ENCODE data around the gene BCKDHA. TPM values are rescaled to one million over a fixed set of nuclear protein-coding genes. Genes with fewer than 3 reads are reported as not detected.

BCKDHA gene
- total and polyA plus RNA-seq, 2 donors (not counting 3 experiments of a cell fraction or from before 2014, with no cell fraction given) = 16.5 to 50.4 TPM

DNA sequence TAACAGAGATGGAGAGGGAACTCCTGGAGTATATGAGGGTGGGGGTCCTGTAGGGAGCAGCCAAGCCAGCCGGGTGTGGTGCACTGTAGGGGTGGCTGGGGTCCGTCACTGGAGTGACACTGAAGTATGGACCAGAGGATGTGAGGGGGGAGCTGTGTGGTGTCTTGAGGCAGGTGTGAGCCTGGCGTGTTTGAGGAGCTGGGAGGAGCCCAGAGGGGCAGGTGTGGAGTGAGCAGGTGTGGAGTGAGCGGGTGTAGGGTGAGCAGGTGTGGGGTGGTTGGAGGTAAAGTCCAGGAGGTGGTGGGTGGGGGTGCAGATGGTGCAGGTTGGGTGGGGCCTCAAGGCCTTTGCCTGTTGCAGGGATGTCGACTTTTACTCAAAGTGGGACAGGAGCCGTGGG is 23.7 kb downstream of the BCKDHA start:
- Histone ChIP-seq H3K9me3 (replicated peaks; ENCODE audit: control insufficient read depth, insufficient read depth, low read length) (no peaks in the 10 kb centered on the region), H3K36me3 (ENCODE audit: control insufficient read depth in 2 of 2, extremely low read depth in 1 of 2, insufficient read depth in 2 of 2, low read length in 2 of 2) (peaks cover 0 to 41% of the 10 kb centered on the region in 2 experiments), H3K27me3 (ENCODE audit: control insufficient read depth in 2 of 2, insufficient read depth in 2 of 2, low read length in 2 of 2) (no peaks in the 10 kb centered on the region), H4K20me1 (replicated peaks; ENCODE audit: control insufficient read depth, extremely low read depth, insufficient read depth, low read length) (no peaks in the 10 kb centered on the region), H3K79me2 (ENCODE audit: control insufficient read depth, insufficient read depth, low read length) (peaks cover 5% of the 10 kb centered on the region), H3K9me1 (replicated peaks; ENCODE audit: control insufficient read depth, extremely low read depth, insufficient read depth, low read length) (no peaks in the 10 kb centered on the region), H3K4me3 (replicated peaks in 1 of 3; ENCODE audit: insufficient read depth in 1 of 3, low read depth in 1 of 3, low read length in 3 of 3) (no peak overlapping the region), H2AFZ (ENCODE audit: low read depth, low read length) (no peak overlapping the region), H3K9ac (replicated peaks; ENCODE audit: extremely low read depth, insufficient read depth, low read length) (no peak overlapping the region), H3K4me2 (ENCODE audit: insufficient read depth, low read length) (no peak overlapping the region), H3K27ac (ENCODE audit: insufficient read depth, low read depth, low read length) (no peak overlapping the region), H3K4me1 (ENCODE audit: control insufficient read depth, extremely low read depth, insufficient read depth, low read length) (peaks cover 1% of the 10 kb centered on the region)
- TF ChIP-seq FOS (IDR thresholded peaks at IDR 0.05; ENCODE audit: borderline replicate concordance, insufficient read depth, low read length) = no peak
- TF ChIP-seq EZH2 (IDR thresholded peaks at IDR 0.05; ENCODE audit: borderline replicate concordance, low read depth, low read length, severe bottlenecking) = no peak
- TF ChIP-seq MYC (IDR thresholded peaks at IDR 0.05; ENCODE audit: low read depth, low read length) = no peak
- TF ChIP-seq, protein P1, sequence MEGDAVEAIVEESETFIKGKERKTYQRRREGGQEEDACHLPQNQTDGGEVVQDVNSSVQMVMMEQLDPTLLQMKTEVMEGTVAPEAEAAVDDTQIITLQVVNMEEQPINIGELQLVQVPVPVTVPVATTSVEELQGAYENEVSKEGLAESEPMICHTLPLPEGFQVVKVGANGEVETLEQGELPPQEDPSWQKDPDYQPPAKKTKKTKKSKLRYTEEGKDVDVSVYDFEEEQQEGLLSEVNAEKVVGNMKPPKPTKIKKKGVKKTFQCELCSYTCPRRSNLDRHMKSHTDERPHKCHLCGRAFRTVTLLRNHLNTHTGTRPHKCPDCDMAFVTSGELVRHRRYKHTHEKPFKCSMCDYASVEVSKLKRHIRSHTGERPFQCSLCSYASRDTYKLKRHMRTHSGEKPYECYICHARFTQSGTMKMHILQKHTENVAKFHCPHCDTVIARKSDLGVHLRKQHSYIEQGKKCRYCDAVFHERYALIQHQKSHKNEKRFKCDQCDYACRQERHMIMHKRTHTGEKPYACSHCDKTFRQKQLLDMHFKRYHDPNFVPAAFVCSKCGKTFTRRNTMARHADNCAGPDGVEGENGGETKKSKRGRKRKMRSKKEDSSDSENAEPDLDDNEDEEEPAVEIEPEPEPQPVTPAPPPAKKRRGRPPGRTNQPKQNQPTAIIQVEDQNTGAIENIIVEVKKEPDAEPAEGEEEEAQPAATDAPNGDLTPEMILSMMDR (IDR thresholded peaks at IDR 0.05; ENCODE audit: extremely low read depth in 1 of 2, insufficient read depth in 1 of 2, low read depth in 1 of 2, low read length in 2 of 2) = no peak
- TF ChIP-seq, protein P2, sequence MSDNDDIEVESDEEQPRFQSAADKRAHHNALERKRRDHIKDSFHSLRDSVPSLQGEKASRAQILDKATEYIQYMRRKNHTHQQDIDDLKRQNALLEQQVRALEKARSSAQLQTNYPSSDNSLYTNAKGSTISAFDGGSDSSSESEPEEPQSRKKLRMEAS (IDR thresholded peaks at IDR 0.05; ENCODE audit: insufficient read depth, insufficient read length) = no peak
- no peak for TF ChIP-seq POLR2AphosphoS5 (IDR thresholded peaks at IDR 0.05; ENCODE audit: insufficient read depth, low read depth, low read length)
- no peak for TF ChIP-seq JUN (IDR thresholded peaks at IDR 0.05; ENCODE audit: borderline replicate concordance, insufficient read depth, insufficient read length, low read depth)
- TF ChIP-seq POLR2A (IDR thresholded peaks at IDR 0.05; ENCODE audit: low read depth, low read length) = no peak
- no peak for TF ChIP-seq GATA2 (IDR thresholded peaks at IDR 0.05; ENCODE audit: insufficient read depth, insufficient read length, low read depth, low read length)
- DNase-seq (ENCODE audit: low read depth, low spot score) (no peak), FAIRE-seq (no peak)
- POLR2A ChIA-PET = no interaction called here
- dilution Hi-C loops (cut with MboI; ENCODE audit: extremely low pct_ligation_motif_present, low sequenced_read_pairs) = no loop called here
- CTCF ChIA-PET = no interaction called here
- no TSS peak for BruUV-seq (replicated peaks)
- intact Hi-C loops (cut with micrococcal nuclease) = no loop called here

Data from endothelial cell of umbilical vein (primary cell).